HEK293T (cell line): ENCODE measurements around the gene EHMT2.
"Not testable (repeated sequence)": the region's sequence is repeated elsewhere in the genome, so short reads cannot be mapped to it uniquely, and the experiment has no call there.

ENCODE experiments used
- CTCF ChIA-PET: fragments of 350-600 bp; formaldehyde crosslinking; extraction: SDS; loops from one replicate; lab custom pipeline; 2021; ENCODE audit warnings: antibody characterized with exemption, inconsistent platforms; lab: Yijun Ruan, JAX
- POLR2A ChIA-PET: fragments of 350-600 bp; formaldehyde crosslinking; extraction: SDS; loops from one replicate; lab custom pipeline; 2020; ENCODE audit warnings: antibody characterized with exemption, inconsistent platforms; lab: Yijun Ruan, JAX
- DNase-seq: peaks from one replicate; pipeline ENCODE4 v3.0.0; 2012; ENCODE audit warnings: mixed read lengths; ENCODE audit errors: extremely low spot score
- ARNT ChIP-seq: fragments of 450-650 bp; IDR thresholded peaks from 2 replicates; pipeline ENCODE4 v1.6.1; 2017; ENCODE audit warnings: mild to moderate bottlenecking
- BHLHE40 ChIP-seq: fragments of 450-650 bp; IDR thresholded peaks from 2 replicates; pipeline ENCODE4 v1.6.1; 2016; ENCODE audit warnings: mild to moderate bottlenecking, moderate library complexity, borderline replicate concordance
- CTBP1 ChIP-seq: fragments of 450-650 bp; IDR thresholded peaks from 2 replicates; pipeline ENCODE4 v1.6.1; 2016; ENCODE audit warnings: borderline replicate concordance
- ELF4 ChIP-seq: fragments of 450-650 bp; IDR thresholded peaks from 2 replicates; pipeline ENCODE4 v1.6.1; 2017; ENCODE audit warnings: antibody characterized with exemption
- FOXA1 ChIP-seq: fragments of 450-650 bp; IDR thresholded peaks from 2 replicates; pipeline ENCODE4 v1.6.1; 2016; ENCODE audit warnings: mild to moderate bottlenecking
- FOXK2 ChIP-seq: fragments of 450-650 bp; IDR thresholded peaks from 2 replicates; pipeline ENCODE4 v1.6.1; 2016; ENCODE audit warnings: mild to moderate bottlenecking
- FOXM1 ChIP-seq: fragments of 450-650 bp; IDR thresholded peaks from 2 replicates; pipeline ENCODE4 v1.6.1; 2017; ENCODE audit warnings: mild to moderate bottlenecking, borderline replicate concordance
- HDGF ChIP-seq: fragments of 450-650 bp; IDR thresholded peaks from 2 replicates; pipeline ENCODE4 v1.6.1; 2017; ENCODE audit warnings: antibody characterized with exemption, borderline replicate concordance
- L3MBTL2 ChIP-seq: fragments of 450-650 bp; conservative IDR thresholded peaks from 2 replicates; pipeline ENCODE4 v1.6.1; 2016; ENCODE audit warnings: mild to moderate bottlenecking
- LEF1 ChIP-seq: fragments of 450-650 bp; IDR thresholded peaks from 2 replicates; pipeline ENCODE4 v1.6.1; 2017; ENCODE audit warnings: mild to moderate bottlenecking, borderline replicate concordance
- NFRKB ChIP-seq: fragments of 450-650 bp; IDR thresholded peaks from 2 replicates; pipeline ENCODE4 v1.6.1; 2016; ENCODE audit warnings: mild to moderate bottlenecking, moderate library complexity
- SP1 ChIP-seq: fragments of 450-650 bp; IDR thresholded peaks from 2 replicates; pipeline ENCODE4 v1.6.1; 2017
- SUZ12 ChIP-seq: fragments of 450-650 bp; IDR thresholded peaks from 2 replicates; pipeline ENCODE4 v1.6.1; 2016; ENCODE audit warnings: mild to moderate bottlenecking
- TARDBP ChIP-seq: fragments of 450-650 bp; IDR thresholded peaks from 2 replicates; pipeline ENCODE4 v1.6.1; 2016
- ZNF384 ChIP-seq: fragments of 450-650 bp; IDR thresholded peaks from 2 replicates; pipeline ENCODE4 v1.6.1; 2016
- TF ChIP-seq, protein P1 (sequence below): fragments of 450-650 bp; IDR thresholded peaks from 2 replicates; pipeline ENCODE4 v1.6.1; 2016

EHMT2 gene

DNA sequence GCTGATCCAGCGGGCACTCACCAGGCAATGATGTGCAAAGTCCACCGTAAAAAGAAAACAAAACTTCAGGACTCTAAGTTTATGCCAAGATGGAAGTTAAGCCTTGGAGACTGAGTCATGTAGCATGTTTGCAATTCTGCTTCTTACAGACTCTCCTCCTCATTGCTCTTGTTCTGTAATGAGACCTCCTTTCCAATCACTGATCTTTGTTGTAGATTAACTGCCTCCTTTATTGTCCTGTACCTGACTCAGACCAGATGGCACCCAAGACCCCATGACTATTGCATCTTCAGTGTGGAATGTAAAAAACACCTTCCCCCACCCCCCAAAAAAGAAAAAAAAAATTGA, 46.0 kb downstream of the EHMT2 start:
- DNase-seq, result no peak
- POLR2A ChIA-PET, result interaction anchor here (1.0 to 2.5 kb wide), 2 partner anchors 17 to 37 kb away, joined by 3 to 7 read pairs; partner anchors contain the start of genes HSPA1A and HSPA1L
- no peak for TF ChIP-seq FOXK2
- no peak for TF ChIP-seq ELF4
- no peak for TF ChIP-seq LEF1
- no peak for TF ChIP-seq SUZ12
- no peak for TF ChIP-seq TARDBP
- no peak for TF ChIP-seq FOXM1
- TF ChIP-seq HDGF, result no peak
- TF ChIP-seq NFRKB, result no peak
- TF ChIP-seq ARNT, result no peak
- no peak for TF ChIP-seq CTBP1
- no peak for TF ChIP-seq ZNF384
- TF ChIP-seq, protein P1, sequence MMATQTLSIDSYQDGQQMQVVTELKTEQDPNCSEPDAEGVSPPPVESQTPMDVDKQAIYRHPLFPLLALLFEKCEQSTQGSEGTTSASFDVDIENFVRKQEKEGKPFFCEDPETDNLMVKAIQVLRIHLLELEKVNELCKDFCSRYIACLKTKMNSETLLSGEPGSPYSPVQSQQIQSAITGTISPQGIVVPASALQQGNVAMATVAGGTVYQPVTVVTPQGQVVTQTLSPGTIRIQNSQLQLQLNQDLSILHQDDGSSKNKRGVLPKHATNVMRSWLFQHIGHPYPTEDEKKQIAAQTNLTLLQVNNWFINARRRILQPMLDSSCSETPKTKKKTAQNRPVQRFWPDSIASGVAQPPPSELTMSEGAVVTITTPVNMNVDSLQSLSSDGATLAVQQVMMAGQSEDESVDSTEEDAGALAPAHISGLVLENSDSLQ, result no peak
- CTCF ChIA-PET, result interaction anchor here (0.6 kb wide), 2 partner anchors 81 to 127 kb away, joined by 3 to 4 read pairs; no protein-coding TSS in a partner anchor

DNA sequence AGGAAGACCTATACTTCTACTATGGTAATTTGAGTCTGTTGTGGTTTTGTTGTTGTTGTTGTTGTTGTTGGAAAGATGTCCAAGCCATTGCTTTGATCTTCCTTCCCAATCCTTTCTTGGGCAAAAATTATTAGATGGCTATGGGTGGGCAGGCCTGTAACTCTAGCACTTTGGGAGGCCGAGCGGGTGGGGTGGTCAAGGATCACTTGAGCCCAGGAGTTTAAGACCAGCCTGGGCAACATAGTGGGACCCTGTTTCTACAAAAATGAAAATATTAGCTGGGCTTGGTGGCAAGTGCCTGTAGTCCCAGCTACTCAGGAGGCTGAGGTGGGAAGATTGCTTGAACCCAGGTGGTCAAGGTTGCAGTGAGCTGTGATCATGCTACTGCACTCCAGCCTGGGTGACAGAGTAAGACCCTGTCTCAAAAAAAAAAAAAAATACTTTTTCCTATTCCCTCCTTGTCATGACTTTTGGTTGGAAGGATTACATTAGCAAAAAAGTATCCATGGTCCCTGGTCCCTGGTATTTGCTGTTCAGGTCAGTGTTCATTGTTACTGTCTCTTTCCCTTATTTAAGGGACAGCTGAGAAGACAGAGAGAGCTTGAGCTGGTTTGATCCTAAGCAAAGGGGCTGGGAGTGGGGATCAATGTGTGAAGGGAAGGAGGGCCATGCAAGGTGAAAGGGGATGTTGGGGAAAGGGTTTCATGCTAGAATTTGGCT, 46.6 kb downstream of the EHMT2 start:
- CTCF ChIA-PET, result interaction anchor here (0.6 kb wide), 1 partner anchor 81 kb away, joined by 3 read pairs; no protein-coding TSS in a partner anchor
- POLR2A ChIA-PET, result interaction anchor here (1.0 to 2.5 kb wide), 2 partner anchors 16 to 36 kb away, joined by 3 to 7 read pairs; partner anchors contain the start of genes HSPA1A and HSPA1L
- DNase-seq, result no peak
- no peak for TF ChIP-seq ZNF384
- no peak for TF ChIP-seq FOXM1
- TF ChIP-seq, protein P1, result no peak

DNA sequence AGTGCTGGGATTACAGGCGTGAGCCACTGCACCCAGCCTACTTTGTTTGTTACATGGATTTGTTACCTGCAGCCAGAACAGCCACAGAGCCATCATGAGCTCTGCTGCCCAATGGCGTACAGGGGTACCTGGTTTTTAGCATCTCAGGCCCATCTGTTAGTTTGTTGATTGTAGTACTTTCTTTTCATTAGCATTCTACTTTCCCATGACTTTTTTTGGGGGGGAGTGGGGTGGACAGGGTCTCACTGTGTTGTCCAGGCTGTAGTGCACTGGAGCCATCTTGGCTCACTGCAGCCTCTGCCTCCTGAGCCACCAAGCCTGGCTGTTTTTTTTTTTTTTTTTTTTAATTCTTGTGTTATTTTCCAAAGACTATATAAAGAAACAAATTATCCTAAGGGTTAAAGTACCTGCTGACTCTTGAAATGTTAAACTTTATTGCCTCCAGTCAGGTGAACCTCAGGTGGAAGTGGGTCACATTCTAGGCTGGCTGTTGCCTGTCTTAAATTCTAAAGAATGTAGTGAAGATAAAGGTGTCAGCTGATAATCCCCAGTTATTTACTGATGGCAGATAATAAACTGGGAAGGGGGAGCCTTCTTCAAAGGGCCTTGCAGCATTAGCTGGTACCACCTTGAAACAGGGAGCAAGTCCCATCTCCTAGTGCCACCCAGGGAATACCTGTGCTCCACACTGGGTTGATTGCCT, 50.1 kb downstream of the EHMT2 start:
- ChIA-PET POLR2A (interaction anchor here (0.9 to 2.0 kb wide), 3 partner anchors 9 to 181 kb away, joined by 3 to 6 read pairs (median 4); partner anchors contain the start of gene NEU1), CTCF (no interaction called here)
- TF ChIP-seq FOXM1 (no peak), ARNT (no peak), CTBP1 (no peak), FOXA1 (no peak), BHLHE40 (no peak), ZNF384 (no peak), ELF4 (no peak), SP1 (no peak), HDGF (no peak), TARDBP (no peak), FOXK2 (no peak)
- TF ChIP-seq, protein P1, result no peak
- DNase-seq, result no peak

DNA sequence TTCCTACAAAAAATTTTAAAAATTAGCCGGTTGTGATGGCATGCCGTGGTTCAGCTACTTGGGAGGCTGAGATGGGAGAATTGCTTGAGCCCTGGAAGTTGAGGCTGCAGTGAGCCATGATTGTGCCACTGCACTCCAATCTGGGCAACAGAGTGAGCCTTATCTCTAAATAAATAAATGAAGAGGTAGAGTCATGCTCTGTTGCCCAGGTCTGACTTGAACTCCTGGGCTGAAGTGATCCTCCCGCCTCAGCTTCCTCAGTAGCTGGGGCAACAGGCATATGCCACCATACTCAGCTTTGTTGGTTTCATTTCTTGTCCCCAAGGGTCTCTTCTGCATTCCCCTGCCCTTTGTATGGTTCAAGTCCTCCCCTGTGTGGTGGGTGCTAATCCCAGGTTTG, 53.0 kb downstream of the EHMT2 start:
- ChIA-PET POLR2A (interaction anchor here (0.6 to 12.0 kb wide), 5 partner anchors 9 to 46 kb away, joined by 3 to 104 read pairs (median 4); partner anchors contain the start of genes HSPA1B and NEU1), CTCF (no interaction called here)
- TF ChIP-seq HDGF (no peak), L3MBTL2 (no peak)
- DNase-seq, result no peak

DNA sequence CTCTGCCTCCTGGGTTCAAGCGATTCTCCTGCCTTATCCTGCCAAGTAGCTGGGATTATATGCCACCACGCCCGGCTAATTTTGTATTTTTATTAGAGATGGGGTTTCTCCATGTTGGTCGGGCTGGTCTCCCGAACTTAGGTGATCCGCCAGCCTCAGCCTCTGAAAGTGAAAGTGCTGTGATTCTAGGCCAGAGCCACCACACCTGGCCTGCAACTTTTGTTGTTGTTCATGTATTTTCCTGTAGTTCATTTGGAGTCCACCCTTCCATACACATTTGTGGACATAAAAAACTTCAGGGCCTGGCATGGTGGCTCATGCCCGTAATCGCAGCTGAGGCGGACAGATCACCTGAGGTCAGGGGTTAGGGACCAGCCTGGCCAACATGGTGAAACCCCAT, 55.4 kb downstream of the EHMT2 start:
- TF ChIP-seq FOXA1, result no peak
- no peak for TF ChIP-seq L3MBTL2
- TF ChIP-seq ZNF384, result no peak
- TF ChIP-seq ELF4, result no peak
- TF ChIP-seq SP1, result no peak
- TF ChIP-seq FOXK2, result no peak
- TF ChIP-seq NFRKB, result no peak
- DNase-seq, result no peak
- CTCF ChIA-PET, result no interaction called here
- POLR2A ChIA-PET, result interaction anchor here (1.1 to 12.0 kb wide), 3 partner anchors 16 to 57 kb away, joined by 3 to 104 read pairs (median 3); partner anchors contain the start of gene NEU1

DNA sequence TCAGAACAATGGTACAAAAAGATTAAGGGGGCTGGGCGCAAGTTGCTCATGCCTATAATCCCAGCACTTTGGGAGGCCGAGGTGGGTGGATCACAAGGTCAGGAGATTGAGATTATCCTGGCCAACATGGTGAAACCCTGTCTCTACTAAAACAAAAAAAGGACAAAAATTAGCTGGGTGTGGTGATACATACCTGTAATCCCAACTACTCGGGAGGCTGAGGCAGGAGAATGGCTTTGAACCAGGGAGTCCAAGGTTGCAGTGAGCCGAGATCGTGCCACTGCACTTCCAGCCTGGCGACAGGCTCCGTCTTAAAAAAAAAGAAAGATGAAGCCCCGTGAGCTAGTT, 57.7 kb downstream of the EHMT2 start:
- ChIA-PET POLR2A (interaction anchor here (0.6 to 12.0 kb wide), 7 partner anchors 13 to 33 kb away, joined by 3 to 104 read pairs (median 4); partner anchors contain the start of genes HSPA1A, HSPA1B, HSPA1L and LSM2), CTCF (interaction anchor here (1.0 kb wide), 1 partner anchor 84 kb away, joined by 3 read pairs; no protein-coding TSS in a partner anchor)
- DNase-seq, result not testable (repeated sequence)
